GM21381 (cell line): ENCODE data around the gene ZC3H4.
"Not testable (repeated sequence)": the region's sequence is repeated elsewhere in the genome, so short reads cannot be mapped to it uniquely, and the experiment has no call there.

Experiments
- ATAC-seq: cut with Tn5 transposase; IDR thresholded peaks from one replicate; pipeline ENCODE4 v1.9.1; 2021; ENCODE audit warnings: mild to moderate bottlenecking, moderate library complexity; ENCODE audit not compliant: unreplicated experiment

ZC3H4 gene

DNA sequence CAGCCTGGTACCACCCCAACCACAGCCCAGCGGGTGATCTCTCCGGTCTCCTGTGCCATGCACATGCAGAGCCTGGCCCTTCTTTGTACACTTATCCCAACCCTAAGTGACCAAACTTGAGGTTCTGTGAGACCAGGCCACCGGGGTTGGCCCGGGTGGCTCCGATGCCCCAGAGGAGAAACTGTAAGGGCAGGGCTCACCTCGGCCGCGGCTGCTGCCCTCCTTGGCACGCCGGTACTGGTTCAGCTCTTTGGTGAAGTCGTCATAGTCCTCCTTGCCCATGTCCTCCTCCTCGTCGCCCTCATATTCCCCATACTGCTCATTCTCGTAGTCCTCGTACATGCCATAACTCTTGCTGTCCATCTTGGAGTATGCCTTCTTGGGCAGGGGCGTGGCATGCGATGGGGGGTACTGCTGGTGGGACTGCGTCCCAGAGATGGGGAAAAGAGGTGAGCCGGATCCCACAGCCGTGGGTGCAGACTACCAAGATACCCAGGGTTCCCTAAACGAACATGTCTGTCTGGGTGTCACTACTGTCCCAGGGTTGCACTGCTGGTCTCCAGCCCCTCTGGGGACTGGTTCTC is 23.7 kb downstream of the ZC3H4 start:
- no peak for ATAC-seq

GRCh38 chr19:47086280-47086679 is 27.3 kb downstream of the ZC3H4 start:
- ATAC-seq: no peak

DNA sequence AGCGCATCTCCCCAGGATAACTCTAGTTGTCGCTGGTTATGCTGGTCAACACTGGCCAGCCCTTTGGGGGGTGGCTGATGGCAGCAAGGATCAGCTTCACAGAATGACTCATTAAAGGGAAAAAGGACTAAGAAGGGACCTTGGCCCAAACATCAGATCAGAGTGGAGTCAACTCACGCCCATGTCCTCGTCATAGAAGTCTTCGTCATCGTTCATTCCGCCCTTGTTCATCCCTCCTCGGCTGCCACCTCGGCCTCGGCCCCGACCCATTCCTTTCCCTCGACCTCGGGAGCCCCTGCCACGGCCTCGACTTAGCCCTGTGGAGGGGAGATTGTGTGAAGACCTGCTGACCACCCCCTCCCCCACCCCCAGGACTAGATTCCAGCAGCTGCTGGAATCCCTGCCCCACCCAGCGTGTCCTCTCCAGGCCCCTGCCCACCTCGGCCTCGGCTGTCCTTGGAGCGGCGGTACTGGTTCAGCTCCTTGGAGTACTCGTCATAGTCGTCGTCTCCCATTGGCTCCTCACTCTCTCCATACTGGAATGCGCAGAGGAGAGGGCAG is 28.6 kb downstream of the ZC3H4 start:
- ATAC-seq: no peak

- no peak for ATAC-seq
Observed at GRCh38 chr19:47082493-47082892, 31.1 kb downstream of the ZC3H4 start.

DNA sequence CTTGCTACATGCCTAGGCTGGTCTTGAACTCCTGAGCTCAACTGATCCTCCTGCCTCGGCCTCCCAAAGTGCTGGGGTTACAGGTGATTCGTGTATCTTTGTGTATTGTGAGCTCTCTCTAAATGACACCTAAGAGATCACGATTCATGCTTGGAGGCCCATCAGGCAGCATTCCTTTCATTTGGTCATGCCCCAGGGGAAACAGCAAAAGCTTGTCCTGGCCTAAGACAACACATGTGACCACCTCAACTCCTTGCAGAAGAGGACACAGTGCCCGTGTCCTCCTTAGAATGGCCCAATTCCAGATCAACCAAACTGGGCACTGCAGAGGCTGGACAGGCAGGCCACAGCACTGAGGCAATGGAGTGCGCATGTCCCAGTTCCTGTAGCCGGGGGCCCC is 32.5 kb downstream of the ZC3H4 start:
- no peak for ATAC-seq

GRCh38 chr19:47078351-47078750 is 35.2 kb downstream of the ZC3H4 start:
- ATAC-seq: not testable (repeated sequence)

- ATAC-seq: no peak
Observed at GRCh38 chr19:47075941-47076340, 37.6 kb downstream of the ZC3H4 start.

DNA sequence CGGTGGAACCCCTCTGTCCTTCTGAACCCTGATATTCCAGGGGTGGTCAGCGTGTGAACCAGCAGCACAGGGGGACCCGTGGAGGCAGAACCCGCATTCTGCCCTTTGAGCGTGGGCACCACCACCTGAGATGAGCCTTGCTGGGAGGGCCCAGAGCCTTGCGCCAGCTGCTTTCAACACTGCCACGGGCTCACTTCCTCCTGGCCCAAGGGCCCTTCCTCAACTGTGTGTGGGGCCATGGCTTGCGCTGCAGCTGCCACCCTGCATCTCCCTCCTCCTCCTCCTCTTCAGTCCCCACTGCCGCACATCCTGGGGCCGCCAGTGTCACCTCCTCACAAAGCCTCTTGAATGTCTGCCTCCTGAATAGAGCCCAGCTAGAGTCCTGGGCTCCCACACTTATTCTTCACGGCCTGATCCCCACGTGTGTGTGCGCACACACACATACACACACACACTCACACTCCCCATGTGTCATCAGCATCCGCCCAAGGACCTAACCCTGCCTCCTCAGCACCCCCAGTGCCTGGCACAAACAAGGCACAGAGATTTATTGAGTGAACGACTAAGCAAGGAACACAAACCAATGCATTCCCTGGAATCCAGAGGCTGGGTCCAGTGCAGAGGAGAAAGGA is 38.3 kb downstream of the ZC3H4 start:
- ATAC-seq: no peak

DNA sequence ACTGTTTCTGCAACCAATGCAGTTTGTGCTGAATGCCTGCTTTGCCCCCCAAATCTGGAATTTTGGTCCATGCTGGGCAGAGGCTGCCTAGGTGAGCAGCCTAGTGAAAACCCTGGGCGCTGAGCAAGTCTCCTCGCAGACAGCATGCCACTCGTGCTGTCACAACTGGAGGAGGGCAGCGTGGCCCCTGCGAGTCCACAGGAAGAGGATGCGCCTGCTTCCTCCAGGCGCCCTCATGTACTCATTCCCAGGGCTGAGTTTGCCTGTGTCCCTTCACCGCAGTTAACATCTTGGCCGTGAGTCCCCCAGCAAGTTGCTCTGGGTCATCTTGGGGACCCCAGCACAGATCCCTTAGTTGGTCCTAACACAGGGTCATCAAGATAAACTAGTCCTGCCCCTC is 39.0 kb downstream of the ZC3H4 start:
- no peak for ATAC-seq

- ATAC-seq: no peak
Observed at GRCh38 chr19:47073574-47073973, 40.0 kb downstream of the ZC3H4 start.

- no peak for ATAC-seq
Observed at GRCh38 chr19:47072323-47072722, 41.3 kb downstream of the ZC3H4 start.

GRCh38 chr19:47071731-47072130 is 41.8 kb downstream of the ZC3H4 start:
- no peak for ATAC-seq

GRCh38 chr19:47070756-47071155 is 42.8 kb downstream of the ZC3H4 start:
- no peak for ATAC-seq

DNA sequence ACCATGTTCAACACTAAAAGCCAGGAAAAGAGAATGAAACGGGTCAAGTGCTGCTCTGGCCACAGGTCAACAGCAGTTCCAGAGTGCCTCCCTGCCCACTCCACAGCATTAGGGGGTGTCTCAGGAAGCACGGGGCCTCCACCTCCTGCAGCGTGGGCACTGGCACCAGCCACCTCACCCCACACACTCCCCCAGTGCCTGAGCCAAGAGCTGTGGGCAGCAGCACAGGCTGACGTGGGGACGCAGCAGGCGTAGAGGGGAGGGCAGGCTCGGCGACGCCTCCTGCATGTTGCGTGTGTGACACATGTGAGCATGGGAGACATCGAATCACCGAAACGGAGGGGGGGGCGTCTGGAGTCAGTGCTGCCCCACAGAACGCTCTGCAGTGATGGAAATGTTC is 43.8 kb downstream of the ZC3H4 start:
- no peak for ATAC-seq

DNA sequence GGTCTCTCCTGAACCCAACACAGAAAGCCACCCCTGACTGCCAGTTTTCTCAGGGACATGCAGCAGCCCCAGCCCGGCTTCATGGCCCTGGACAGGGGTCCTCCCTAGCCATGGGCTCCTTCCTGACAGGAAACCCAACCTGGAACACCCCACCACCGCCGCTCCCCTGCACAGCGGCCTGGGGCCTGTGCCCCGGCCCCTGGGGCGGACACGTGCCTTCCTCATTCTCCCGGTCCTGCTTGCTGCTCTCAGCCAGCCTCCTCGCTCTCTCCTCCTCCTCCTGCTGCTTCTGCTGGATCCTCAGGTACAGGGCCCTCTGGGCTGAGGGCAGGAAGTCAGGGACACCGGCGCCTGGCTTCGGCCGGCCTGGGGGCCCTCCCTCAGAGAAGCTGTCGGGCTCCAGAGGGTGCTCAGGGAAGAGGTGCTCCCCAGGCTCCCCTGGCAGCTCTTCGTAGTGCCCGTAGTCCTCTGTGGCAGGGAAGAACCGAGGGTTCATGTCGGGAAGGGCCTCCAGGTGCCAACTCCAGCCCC is 44.6 kb downstream of the ZC3H4 start:
- ATAC-seq: no peak

- no peak for ATAC-seq
Observed at GRCh38 chr19:47068246-47068645, 45.3 kb downstream of the ZC3H4 start.

DNA sequence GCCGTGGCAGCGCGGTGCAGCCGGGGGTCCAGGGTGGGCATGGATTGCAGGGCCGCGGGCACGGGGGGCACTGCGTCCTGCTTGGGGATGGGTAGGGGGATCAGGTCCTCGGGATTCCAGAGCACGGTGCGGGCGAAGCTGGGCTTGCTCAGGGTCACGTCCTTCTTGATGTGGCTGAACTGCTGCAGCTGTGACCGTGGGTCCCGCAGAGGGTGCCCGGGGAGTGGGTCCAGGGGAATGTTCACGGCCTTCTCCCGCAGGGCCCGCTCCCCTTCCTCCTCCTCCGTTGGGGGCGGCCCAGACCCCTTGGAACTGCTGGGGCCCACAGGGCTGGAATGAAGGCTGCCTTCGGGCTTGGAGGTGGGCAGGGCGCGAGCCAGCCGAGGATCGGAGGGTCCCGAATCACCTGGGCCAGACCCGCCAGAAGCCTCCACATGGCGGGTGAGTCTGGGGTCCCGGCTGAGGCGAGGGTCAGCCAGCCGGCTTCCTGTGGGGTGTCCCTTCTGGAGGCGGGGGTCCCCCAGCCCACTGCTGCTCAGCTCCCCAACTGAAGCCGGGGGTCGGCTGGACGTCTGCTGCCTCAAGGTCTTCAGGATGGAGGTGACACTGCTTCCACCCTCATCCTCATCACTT is 46.2 kb downstream of the ZC3H4 start:
- ATAC-seq: no peak

GRCh38 chr19:47066376-47067214 is 47.0 kb downstream of the ZC3H4 start:
- ATAC-seq: no peak

- no peak for ATAC-seq
Observed at GRCh38 chr19:47065242-47065641, 48.3 kb downstream of the ZC3H4 start.

GRCh38 chr19:47063874-47064273 is 49.7 kb downstream of the ZC3H4 start:
- ATAC-seq: no peak

DNA sequence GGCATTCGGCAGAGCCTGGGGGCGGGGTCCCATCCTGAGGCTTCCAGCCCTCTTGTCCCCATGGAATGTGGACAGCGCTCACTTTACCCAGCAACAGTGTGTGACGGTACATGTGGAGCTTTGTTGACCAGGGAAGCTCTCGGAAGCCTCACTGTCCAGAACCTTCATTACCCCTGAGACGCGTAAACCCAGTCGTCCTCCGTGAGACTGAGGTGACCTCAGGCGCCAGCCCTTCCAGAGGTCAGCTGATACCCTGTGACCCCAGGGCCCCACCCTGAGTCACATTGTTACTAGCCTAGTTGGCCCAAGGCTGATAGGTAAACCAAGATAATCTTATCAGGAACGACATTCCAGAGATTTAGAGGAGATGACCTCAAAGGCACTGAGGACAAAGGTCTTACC is 55.0 kb downstream of the ZC3H4 start:
- no peak for ATAC-seq
